AG04449 (cell line): ENCODE results near the gene TMEM165.

Experiments
- CTCF ChIA-PET: fragments of 350-600 bp; formaldehyde crosslinking; extraction: SDS; loops from one replicate; lab custom pipeline; 2021; ENCODE audit warnings: antibody characterized with exemption; lab: Yijun Ruan, JAX
- POLR2A ChIA-PET: fragments of 400-600, 350-600 bp; formaldehyde crosslinking; extraction: SDS; loops from one replicate; lab custom pipeline; 2020; ENCODE audit warnings: antibody characterized with exemption, inconsistent platforms; lab: Yijun Ruan, JAX
- DNase-seq: peaks from one replicate; pipeline ENCODE4 v3.0.0-alpha.2; 2010; ENCODE audit warnings: low read depth, low spot score
- H3K4me3 ChIP-seq: 2 replicates; pipeline ENCODE4 v1.5.1; 2011; ENCODE audit warnings: low read depth, mild to moderate bottlenecking, control low read depth, low read length
- TF ChIP-seq, protein P1 (sequence below): IDR thresholded peaks from one replicate; pipeline ENCODE4 v1.5.1; 2011; ENCODE audit warnings: mild to moderate bottlenecking, moderate library complexity, low read length, control low read depth, inconsistent platforms; ENCODE audit not compliant: insufficient read depth; ENCODE audit errors: missing control alignments

The TMEM165 gene

DNA sequence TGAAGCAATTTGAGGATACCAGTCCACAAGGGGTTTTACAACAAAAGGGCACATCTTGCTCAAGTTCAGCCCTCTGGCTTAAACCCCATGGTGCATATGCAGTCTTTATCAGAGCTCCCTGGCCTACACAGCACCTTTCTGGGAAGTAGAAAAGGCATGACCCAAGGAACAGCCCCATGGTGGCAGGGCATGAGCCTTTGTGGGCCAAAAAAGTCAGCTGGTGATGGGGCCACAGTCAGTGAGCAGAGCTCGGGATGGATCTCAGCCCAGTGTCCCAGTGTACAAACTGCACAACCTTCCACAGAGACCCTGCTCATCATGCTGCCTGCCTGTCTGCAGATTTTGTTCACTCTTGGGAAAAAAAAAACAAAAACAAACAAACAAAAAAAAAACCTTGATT lies 22.3 kb upstream of the TMEM165 start:
- TF ChIP-seq, protein P1, sequence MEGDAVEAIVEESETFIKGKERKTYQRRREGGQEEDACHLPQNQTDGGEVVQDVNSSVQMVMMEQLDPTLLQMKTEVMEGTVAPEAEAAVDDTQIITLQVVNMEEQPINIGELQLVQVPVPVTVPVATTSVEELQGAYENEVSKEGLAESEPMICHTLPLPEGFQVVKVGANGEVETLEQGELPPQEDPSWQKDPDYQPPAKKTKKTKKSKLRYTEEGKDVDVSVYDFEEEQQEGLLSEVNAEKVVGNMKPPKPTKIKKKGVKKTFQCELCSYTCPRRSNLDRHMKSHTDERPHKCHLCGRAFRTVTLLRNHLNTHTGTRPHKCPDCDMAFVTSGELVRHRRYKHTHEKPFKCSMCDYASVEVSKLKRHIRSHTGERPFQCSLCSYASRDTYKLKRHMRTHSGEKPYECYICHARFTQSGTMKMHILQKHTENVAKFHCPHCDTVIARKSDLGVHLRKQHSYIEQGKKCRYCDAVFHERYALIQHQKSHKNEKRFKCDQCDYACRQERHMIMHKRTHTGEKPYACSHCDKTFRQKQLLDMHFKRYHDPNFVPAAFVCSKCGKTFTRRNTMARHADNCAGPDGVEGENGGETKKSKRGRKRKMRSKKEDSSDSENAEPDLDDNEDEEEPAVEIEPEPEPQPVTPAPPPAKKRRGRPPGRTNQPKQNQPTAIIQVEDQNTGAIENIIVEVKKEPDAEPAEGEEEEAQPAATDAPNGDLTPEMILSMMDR: no peak
- no peak for DNase-seq
- H3K4me3 ChIP-seq: no peak overlapping the region
- ChIA-PET CTCF (interaction anchor here (1.1 to 1.3 kb wide), 2 partner anchors 11 to 17 kb away, joined by 3 to 5 read pairs; no protein-coding TSS in a partner anchor), POLR2A (no interaction called here)

DNA sequence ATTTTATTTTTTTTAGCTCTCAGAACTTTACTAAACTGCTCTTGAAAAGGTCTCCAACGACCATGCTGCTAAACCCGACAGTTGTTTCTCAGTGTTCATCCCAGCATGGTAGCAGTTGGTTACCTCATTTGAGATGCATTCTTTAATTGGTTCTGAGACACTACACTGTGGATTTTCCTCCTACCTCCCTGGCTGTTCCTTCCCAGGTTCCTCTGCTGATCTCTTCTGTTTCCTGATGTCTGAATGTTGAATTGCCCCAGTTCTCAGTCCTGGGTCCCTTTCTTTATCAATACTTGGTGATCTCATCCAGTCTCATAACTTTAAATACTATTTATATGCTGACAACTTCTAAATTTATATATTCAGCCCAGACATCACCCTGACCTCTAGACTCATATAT lies 19.1 kb upstream of the TMEM165 start:
- no peak for DNase-seq
- CTCF ChIA-PET: interaction anchor here (1.4 to 1.5 kb wide), 2 partner anchors 19 to 20 kb away, joined by 3 to 6 read pairs; partner anchors contain the start of gene TMEM165
- no peak overlapping the region for H3K4me3 ChIP-seq
- TF ChIP-seq, protein P1: no peak
- POLR2A ChIA-PET: no interaction called here

DNA sequence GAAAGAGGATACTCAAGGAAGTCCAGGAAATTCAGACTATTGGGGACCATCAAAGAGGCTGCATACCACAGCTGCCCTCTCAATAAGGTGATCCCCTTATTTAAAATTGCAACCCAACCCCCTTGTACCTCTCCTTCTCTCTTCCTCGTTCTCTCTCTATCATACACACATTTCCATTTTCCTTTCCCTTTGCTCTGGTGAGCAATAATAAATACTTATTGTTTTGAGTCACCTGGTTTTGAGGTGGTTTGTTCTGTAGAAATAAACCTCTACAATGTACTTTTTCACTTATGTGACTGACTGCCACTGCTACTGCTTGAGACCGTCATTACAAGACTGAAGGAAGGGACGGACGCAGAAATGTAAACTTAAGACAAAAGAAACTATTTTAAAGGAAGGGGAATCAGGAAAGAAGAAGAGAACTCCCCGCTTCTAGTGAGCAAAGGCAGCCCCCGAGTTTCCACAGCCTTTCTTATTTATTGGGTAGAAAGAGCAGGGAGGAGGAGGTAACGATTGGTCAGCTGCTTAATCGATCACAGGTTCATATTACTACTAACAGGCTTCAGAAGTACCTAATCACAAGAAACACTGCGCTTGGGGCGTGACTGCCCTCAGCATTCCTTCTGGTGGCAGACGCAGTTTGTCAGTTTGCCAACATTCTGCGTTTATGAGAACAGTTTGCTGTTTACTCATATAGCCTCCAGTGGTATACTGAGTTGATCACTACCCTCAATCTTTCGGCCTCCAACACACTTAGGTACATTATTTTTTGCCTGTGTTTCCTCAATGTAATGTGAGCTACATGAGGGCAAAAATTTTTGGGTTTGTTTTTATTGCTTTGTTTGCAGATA lies 16.9 kb upstream of the TMEM165 start:
- no peak for DNase-seq
- ChIA-PET POLR2A (no interaction called here), CTCF (no interaction called here)
- TF ChIP-seq, protein P1: no peak
- H3K4me3 ChIP-seq: no peak overlapping the region

DNA sequence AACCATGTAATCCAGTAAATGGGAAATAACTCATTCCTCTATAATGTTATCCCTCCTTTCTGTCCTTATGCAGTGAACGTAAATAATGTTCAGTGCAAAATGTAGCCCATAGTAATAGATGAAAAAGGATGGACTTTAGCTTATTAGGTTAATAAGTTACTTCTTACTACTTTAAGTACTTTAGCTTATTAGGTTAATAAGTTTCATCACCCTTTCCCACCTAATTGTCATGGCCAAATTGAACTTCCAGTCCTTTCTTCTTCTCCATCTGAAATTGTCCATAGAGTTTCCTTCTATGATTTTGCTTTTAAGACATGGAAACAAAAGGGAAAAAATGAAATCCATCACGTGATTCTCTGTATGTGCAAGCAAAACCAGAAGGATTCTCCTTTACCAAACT lies 15.2 kb upstream of the TMEM165 start:
- H3K4me3 ChIP-seq: no peak overlapping the region
- CTCF ChIA-PET: no interaction called here
- DNase-seq: no peak
- POLR2A ChIA-PET: no interaction called here
- TF ChIP-seq, protein P1: no peak

DNA sequence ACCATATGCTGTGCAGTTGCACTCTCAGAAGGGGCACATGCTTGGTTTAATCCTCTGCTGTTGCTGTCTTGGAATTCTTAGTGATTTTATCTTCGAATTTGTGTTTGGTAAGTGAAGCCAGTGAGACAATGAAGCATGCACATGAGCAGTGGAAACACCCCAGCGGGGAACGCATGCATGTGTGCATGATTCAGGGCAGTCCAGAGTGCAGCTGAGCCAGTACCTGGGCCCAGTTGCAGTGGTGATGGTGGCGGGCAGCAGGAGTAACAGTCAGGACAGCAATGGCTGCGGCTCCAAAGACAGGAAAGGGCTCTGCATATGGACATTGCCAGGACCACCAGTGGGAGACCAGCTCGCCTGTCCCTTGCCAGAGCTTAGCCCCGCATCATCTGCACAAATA lies 14.3 kb upstream of the TMEM165 start:
- ChIA-PET CTCF (no interaction called here), POLR2A (no interaction called here)
- no peak overlapping the region for H3K4me3 ChIP-seq
- DNase-seq: no peak
- TF ChIP-seq, protein P1: no peak

DNA sequence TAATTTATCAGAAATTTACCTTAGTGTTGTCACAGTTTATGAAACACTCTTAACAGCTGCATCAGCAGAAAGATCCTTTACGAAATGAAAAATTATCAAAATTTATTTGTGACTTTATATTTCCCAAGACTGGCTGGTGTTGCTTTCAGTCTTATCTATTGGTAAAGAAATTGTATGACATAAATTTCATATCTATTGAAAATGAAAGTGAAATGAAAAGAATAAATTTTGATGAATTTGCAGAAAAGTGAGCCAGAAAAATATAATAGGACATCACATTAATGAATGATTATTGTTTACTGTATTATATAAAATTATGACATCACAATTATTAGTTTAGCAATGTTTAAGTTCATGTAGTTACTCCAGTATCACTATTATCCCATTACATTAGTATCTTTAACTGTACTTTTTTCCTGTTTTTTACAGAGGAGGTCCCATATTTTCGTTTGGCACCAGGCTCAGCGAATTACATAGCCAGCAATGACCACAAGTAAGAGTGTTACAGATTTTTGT lies 13.2 kb upstream of the TMEM165 start:
- ChIA-PET POLR2A (no interaction called here), CTCF (interaction anchor here (1.1 kb wide), 1 partner anchor 37 kb away, joined by 3 read pairs; the partner anchor contains the start of gene SRD5A3)
- TF ChIP-seq, protein P1: no peak

More for the DNA sequence above, 13.2 kb upstream of the TMEM165 start:
- DNase-seq: no peak
- no peak overlapping the region for H3K4me3 ChIP-seq
